GM10248 (cell line): ENCODE results near the gene SIKE1.
A peak's percentile ranks its signal among the peaks of the same experiment; 100 is the strongest.

Source experiments
- CTCF ChIA-PET: fragments of 300-600 bp; sonication (Branson Sonifier 250); formaldehyde crosslinking; extraction: SDS; loops from one replicate; lab custom pipeline; 2021; ENCODE audit warnings: antibody characterized with exemption; lab: Yijun Ruan, JAX
- POLR2A ChIA-PET: fragments of 350-650 bp; sonication (Branson Sonifier 250); formaldehyde crosslinking; extraction: SDS; loops from one replicate; lab custom pipeline; 2020; ENCODE audit warnings: antibody characterized with exemption; lab: Yijun Ruan, JAX
- DNase-seq: peaks from one replicate; pipeline ENCODE4 v3.0.0; 2012; ENCODE audit errors: extremely low spot score
- CTCF ChIP-seq: IDR thresholded peaks from 2 replicates; pipeline ENCODE4 v1.5.1; 2012; ENCODE audit warnings: mild to moderate bottlenecking, low read depth; ENCODE audit errors: extremely low read depth, missing control alignments, control extremely low read depth

The SIKE1 gene

GRCh38 chr1:114770989-114771388, 9.5 kb downstream of the SIKE1 start:
- ChIA-PET POLR2A (no interaction called here), CTCF (interaction anchor here (0.6 kb wide), 1 partner anchor 11 kb away, joined by 3 read pairs; no protein-coding TSS in a partner anchor)
- no peak for TF ChIP-seq CTCF
- no peak for DNase-seq

GRCh38 chr1:114764689-114765088, 15.8 kb downstream of the SIKE1 start:
- no peak for DNase-seq
- TF ChIP-seq CTCF: no peak
- ChIA-PET CTCF (interaction anchor here (0.9 kb wide), 1 partner anchor 45 kb away, joined by 3 read pairs; no protein-coding TSS in a partner anchor), POLR2A (no interaction called here)

GRCh38 chr1:114758256-114758832, 22.1 kb downstream of the SIKE1 start:
- POLR2A ChIA-PET: no interaction called here

GRCh38 chr1:114757455-114758255, 22.8 kb downstream of the SIKE1 start, which contains the start of gene CSDE1:
Gene CSDE1 (minus strand): TSS chr1:114757984. CDS start chr1:114739890, 18,094 bp downstream.
- peak; percentile 36 for TF ChIP-seq CTCF
- POLR2A ChIA-PET: no interaction called here
- CTCF ChIA-PET: no interaction called here
- peak; percentile 91 for DNase-seq

More at GRCh38 chr1:114758256-114758832, 22.1 kb downstream of the SIKE1 start:
- DNase-seq: no peak
- CTCF ChIA-PET: no interaction called here
- TF ChIP-seq CTCF: no peak

GRCh38 chr1:114756949-114757454, 23.5 kb downstream of the SIKE1 start:
- ChIA-PET POLR2A (no interaction called here), CTCF (interaction anchor here (1.1 to 1.4 kb wide), 2 partner anchors 10 to 37 kb away, joined by 3 read pairs; no protein-coding TSS in a partner anchor)
- TF ChIP-seq CTCF: no peak
- DNase-seq: no peak
